Hematopoietic multipotent progenitor cell treated with erythropoietin and hydrocortisone succinate and interleukin-3 and kit ligand, for 8 days (in vitro differentiated cells): ENCODE results near the gene UGGT2.
"Not testable (repeated sequence)": the region's sequence is repeated elsewhere in the genome, so short reads cannot be mapped to it uniquely, and the experiment has no call there.

ENCODE experiments used
- DNase-seq: peaks from one replicate; pipeline ENCODE4 v3.0.0-alpha.2; 2015

Gene UGGT2

DNA sequence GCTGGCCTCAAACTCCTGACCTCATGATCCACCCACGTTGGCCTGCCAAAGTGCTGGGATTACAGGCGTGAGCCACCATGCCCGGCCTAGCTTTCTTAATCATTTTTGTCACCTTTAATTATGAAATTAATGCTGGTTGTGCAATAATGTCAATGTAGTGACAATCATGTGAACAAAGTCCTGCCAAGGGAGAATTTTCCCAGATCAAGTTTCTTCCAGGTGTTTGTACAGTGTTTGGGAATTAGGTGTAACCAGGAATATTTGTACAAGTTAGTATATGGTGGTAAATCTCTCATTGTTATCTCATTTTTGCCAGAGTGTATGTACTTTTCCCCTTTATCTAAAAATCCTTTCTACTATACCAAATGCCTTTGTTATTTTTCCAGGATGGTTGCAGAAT lies 171.1 kb downstream of the UGGT2 start:
- DNase-seq = no peak

DNA sequence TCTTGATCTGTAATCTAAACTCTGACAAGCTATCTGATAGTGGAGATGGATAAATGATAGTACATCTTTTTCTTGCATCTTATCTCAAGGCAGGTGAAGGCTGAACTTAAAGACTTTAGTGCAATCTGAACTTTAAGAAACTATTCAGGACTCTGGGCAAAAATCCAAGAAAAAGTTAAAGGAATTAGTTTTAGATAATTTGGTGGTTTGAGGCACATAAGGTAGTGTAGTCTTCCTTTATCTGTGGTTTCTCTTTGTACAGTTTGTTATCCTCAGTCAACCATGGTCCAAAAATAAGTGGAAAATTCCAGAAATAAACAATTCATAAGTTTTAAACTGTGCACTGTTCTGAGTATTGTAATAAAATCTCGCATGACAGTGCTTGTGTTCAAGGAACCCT lies 172.9 kb downstream of the UGGT2 start:
- peak; percentile 43 for DNase-seq

DNA sequence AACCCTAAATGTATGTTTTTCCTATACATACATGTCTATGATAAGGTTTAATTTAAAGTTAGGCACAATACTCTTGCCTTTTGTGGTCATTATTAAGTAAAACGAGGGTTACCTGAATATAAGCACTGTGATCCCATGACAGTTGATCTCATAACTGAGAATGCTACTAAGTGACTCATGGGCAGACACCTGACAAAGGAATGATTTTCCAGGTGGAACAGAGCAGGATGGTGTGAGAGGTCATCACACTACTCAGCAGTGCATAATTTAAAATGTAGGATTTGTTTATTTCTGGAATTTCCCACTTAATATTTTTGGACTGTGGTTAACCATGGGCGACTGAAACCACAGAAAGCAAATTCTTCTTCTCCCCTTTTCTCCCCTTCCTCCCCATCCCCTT lies 178.9 kb downstream of the UGGT2 start:
- DNase-seq = no peak

DNA sequence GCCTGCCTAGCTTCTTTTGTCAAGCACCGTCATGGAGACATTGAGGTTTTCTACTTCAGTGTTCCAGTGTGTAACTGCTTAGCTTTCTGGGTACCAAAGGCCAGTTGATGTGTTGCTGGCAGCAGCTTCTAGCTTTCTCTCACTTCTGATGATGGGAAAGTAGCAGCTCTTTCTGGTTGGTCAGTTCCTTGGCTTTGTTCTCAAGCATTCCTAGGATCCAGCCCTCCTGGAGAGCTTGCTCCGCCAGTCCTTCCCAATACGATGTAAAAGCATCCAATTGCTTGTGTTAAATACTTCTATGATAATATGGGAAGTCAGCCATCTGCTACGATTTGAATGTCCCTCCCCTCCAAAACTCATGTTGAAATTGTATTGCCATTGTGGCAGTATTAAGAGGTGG lies 182.8 kb downstream of the UGGT2 start:
- DNase-seq = no peak

DNA sequence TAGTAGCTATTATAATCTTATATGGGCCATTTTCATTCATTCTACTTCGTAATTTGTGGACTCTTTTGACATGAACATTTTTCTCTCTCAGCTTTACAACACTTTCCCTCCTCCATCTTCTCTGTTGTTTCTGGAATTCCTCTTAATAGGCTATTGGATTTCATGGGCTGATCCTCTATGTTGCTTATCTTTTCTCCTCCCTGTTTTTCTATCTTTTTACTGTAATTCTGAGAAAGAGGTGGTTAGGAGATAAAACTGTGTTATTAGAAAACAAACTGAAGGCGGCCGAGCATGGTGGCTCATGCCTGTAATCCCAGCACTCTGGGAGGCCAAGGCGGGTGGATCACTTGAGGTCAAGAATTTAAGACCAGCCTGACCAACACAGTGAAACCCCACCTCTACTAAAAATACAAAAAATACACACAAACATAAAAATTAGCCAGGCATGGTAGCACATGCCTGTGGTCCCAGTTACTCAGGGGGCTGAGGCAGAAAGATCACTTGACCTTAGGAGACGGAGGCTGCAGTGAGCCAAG lies 188.1 kb downstream of the UGGT2 start:
- peak; percentile 45 for DNase-seq

DNA sequence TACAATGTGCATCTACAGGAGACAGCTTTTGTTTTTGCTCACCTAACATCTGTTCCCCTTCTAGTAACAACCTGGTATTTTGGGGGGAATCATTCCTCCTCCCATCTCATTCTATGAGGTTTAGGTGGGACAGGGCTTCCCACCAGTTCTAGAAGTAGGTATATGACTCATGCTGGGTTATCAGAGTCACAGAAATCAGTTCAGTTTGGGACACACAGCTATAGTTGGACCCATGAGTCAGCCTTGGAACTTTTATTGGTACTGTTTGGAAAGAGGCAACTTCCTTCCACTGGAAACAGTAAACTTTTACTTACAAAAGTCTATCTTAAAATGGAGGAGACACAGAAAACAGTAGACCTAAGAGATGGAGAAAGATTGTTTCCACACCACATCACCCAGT lies 190.8 kb downstream of the UGGT2 start:
- no peak for DNase-seq

DNA sequence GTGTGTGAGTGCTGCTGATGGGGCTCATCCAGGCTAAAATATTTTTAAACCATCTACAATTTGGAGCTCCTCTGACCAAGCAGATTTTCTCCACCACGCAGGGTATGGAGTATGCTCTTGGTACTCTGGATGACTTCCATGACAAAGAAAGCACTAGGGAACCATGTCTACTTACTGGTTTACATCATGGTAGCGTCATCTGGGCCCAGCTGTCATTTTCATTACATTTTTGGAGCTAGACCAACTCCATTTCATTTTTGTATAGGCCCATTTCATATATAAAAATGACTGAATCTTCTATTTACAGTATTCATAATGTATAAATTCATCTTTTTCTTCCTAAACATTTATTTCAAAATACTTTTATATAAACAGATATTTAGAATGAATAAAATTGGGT lies 191.9 kb downstream of the UGGT2 start:
- DNase-seq = no peak

DNA sequence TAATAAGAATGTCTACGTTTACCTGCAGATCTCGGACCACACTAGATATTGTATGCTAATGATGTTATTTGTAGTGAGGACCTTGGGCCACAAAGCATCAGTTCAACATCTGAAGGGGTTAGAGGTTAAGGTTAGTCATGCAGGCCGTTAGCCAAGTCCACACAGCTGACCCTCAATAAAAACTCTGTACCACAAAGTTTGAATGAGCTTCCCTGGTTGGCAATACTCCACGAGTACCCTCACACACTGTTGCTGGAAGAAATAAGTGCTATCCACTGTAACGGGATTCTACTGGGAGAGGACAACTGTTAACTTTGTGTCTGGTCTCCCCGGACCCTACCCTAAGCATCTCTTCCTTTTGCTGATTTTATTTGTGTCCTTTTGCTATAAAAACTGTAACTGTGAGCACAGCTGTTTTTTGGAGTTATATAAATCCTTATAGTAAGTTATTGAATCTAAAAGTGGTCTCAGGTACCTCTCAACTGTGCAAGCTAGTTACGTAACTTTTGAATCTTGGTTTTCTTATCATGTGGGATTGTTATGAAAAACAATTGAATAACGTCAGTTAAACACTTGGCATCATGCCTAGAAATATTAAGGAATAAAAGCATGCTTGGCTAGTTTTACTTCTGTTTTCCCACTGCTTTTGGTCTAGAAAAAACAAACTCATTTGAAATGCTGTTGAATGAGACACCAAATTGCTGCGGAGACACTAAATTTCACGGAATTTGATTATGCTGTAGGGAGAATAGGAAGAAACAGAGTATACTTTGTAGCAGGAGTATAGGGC lies 194.7 kb downstream of the UGGT2 start:
- peak; percentile 32 for DNase-seq

DNA sequence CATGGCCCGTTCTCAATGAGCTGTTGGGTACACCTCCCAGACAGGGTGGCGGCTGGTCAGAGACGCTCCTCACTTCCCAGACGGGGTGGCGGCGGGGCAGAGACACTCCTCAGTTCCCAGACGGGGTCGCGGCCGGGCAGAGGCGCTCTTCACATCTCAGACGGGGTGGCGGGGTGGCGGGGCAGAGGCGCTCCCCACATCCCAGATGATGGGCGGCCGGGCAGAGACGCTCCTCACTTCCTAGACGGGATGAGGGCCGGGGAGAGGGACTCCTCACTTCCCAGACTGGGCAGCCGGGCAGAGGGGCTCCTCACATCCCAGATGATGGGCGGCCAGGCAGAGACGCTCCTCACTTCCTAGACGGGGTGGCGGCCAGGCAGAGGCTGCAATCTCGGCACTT lies 207.5 kb downstream of the UGGT2 start:
- DNase-seq = not testable (repeated sequence)

DNA sequence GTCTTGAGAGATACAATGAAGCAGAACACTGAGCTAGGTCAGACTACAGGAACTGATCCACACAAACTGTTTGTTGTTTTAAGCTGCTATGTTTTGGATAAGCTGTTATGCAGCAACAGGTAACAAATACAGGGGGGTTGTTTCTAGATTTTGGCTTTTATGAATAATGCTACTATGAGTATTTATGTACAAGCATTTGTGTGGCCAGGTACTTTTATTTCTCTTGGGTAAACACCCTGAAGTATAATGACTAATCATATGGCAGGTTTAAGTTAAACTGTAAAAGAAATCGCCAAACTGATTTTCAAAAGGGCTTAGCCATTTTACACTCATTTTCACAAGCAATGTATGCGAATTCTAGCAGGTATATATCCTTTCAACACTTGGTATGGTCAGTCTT lies 210.3 kb downstream of the UGGT2 start:
- DNase-seq = no peak

DNA sequence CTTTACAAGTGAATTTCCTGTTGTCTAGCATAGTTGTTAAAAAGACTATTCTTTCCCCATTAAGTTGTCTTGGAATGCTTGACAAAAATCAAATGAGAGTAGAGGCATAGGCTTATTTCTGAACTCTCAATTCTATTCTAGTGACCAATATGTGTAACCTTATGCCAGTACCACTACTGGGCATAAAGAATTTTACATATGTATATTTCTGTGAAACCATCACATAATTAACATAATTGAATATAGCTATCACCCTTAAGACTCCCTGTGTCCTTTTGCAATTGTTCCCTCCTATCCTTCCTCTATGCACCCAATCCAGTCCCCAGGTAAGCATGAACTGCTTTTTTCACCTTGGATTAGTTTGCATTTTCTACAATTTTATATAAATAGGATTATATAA lies 211.3 kb downstream of the UGGT2 start:
- no peak for DNase-seq

DNA sequence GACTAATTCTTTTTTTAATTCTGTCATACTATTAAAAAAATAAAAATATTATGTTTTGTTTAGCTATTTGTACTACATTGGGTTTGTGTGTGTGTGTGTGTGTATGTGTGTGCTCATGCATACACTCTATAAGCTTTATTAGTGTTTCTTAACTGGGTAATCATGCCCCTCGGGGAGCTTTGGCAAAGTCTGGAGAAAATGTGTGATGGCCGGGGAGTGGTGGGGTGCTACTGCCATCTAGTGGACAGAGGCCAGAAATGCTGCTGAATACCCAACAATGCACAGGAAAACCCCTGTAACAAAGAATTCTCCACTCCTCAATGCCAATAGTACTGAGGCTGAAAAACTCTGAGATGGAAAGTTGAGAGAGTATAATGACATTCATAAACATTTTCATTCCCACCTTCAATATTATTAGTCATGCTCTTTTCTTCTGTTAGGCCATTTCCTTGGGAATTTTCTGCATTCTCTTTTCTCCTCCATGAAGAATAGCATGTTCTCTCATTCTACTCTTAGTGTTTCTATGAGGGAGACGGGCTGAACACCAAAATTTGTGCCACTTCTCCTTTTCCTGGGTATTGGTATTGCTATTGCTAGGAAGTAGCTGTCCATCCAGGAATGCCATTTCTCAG lies 219.0 kb downstream of the UGGT2 start:
- DNase-seq = peak; percentile 80

DNA sequence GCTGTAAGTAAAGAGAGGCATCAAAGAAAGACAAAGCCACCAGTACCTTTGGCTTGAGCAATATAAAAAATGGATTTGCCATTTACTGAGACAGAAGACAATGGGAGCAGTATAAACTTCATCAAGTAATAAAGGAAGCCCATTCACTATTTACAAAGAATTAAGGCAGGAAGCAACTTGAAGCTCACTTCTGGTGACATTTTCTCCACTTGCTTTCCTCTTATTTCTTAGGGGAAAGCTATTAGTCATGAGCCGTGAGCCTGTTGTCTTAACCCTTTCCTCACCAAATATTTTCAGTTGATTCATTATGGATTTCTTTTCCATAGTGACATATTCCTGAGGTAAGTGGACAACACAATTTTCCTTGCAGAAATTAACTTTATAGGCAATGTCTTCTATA lies 219.5 kb downstream of the UGGT2 start:
- no peak for DNase-seq

DNA sequence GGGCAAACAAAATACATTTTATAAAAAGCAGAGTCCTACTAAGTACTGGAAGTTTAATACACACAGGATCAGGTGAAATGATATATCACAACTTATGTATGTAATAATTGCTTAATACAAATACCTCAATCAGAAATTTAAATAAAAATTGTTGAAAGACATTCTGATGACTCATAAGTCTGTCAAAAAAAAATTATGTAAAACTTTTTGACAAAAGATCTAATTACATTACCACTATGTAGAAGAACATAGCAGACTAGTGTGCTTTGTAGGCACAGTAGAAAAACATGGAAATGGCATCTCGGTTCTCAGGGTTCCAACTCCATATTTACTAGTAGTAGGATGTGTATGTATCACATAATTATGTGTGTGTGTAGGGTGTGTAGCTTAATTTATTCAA lies 220.1 kb downstream of the UGGT2 start:
- DNase-seq = no peak

DNA sequence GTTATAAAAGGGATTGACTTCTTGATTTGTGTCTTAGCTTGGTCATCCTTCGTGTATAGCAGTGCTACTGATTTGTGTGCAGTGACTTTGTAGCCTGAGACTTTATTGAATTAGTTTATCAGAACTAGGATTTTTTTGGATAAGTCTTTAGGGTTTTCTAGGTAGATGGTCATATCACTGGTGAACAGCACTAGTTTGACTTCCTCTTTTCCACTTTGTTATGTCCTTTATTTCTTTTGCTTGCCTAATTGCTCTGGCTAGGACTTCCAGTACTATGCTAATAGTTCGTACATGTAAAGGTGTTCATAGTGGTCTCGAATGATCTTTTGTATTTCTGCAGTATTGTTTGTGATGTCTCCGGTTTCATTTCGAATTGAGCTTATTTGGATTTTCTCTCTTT lies 230.9 kb downstream of the UGGT2 start:
- DNase-seq = no peak

DNA sequence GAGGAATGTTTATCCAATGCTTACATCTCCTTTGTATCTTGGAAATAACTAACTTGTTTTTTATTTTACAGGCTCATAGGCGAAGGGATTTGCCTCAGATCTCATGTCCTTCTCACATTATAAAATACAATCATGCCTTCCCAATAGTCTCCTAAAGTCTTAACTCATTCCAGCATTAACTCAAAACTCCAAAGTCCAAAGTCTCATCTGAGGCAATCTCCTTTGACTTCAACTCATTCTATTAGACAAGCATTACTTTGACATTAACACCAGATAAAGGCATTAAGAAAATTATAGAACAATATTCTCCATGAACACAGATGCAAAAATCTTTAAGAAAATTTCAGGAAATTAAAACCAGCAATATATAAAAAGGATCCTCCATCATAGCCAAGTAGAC lies 238.7 kb downstream of the UGGT2 start:
- no peak for DNase-seq

DNA sequence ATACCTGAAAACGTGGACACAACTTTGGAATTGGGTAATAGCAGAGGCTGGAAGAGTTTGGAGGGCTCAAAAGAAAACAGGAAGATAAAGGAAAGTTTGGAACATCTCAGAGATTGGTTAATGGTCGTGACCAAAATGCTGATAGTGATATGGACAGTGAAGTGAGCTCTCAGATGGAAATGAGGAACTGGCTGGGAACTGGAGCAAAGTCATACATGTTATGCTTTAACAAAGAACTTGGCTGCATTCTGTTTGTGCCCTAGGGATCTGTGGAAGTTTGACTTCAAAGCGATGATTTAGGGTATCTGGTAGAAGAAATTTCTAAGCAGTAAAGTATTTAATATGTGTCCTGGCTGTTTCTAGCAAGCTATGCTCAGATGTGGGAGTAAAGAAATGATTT lies 240.1 kb downstream of the UGGT2 start:
- no peak for DNase-seq

DNA sequence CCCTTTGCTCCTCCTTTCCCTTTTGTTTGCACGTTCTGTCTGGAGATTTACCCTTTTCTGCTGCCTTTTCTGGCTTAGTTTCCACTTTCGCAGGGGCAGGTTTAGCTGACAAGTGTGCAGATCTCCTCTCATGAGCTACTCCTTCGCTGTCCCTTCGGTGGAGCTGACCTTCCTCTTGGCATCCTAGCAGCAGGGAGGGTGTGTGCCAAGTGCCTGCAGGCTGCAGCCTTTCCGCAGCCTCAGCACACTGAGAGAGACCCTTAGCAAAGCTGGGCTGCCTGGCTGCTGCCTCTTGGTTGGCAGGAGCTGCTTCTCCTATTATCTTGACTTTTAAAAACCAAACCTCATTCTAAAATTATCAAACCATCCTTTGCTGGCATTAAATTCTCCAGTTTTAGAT lies 243.8 kb downstream of the UGGT2 start:
- no peak for DNase-seq

DNA sequence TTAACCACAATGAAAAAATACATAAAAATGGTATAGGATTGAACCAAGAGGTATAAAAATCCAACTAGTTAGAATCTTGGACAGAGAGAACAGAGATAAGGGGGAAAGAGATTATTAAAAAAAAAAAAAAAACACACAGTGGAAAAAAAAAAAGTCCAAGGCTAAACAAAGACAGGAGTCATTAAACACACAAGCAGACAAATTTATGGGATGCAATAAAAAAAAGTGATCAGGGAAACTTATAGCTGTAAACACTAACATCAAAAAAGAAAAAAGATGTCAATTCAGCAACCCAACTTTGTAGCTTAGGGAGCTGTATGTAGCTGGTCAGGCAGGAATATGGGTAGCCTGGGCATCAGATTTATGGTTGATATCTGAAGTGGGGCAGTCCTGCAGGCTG lies 247.3 kb downstream of the UGGT2 start:
- no peak for DNase-seq

DNA sequence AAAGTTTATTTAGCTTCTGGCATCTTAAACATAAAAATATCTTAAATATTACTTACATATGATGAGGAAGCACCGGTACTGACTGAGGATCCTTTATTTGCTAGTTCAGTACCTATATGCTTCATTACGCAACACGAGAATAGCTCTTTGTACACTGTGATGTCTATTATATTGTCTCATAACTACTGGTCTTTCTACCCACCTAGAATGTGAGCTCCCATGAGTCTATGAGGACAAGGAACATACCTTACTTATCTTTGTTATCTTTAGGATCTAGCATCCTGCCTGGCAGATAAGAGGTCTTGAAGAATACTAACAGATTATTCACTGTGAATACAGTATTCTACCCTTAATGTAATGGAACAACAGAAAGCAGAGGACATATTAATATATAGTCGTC lies 251.4 kb downstream of the UGGT2 start:
- DNase-seq = no peak

DNA sequence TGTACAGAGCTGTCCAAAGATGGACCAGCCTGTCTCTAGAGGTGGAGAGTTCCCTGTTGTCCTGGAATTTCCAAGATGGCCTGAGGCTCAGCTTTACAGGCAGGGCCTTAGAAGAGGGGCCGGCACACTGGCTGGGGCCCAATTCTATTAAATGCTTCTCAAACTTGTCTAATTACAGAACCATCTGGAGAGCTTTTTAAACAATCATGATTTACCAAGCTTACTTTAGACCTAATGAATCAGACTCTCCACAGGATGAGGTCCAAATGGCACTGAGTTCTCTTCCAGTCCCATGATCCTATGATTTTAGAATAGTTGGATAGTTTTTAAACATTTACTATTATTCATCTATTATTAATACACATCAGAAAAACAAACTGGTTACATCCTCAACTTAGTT lies 252.8 kb downstream of the UGGT2 start:
- DNase-seq = no peak

DNA sequence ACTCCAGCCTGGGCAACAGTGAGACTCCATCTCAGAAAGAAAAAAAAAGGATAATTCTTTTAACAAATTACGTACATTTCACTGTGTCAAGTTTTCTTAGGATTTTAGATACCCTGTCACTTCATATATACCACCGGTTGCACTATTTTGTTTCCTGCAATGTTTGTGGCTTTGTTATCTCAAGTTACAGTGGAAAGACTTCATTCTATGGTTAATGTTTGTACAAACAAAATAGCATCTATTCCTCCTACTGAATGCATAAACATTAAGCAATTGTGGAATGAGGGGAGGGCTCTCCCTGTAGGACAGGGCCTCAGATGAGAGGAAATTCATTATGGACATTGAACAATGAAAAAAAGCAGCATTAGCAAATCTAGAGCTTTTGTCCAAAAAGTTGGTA lies 256.2 kb downstream of the UGGT2 start:
- DNase-seq = no peak

DNA sequence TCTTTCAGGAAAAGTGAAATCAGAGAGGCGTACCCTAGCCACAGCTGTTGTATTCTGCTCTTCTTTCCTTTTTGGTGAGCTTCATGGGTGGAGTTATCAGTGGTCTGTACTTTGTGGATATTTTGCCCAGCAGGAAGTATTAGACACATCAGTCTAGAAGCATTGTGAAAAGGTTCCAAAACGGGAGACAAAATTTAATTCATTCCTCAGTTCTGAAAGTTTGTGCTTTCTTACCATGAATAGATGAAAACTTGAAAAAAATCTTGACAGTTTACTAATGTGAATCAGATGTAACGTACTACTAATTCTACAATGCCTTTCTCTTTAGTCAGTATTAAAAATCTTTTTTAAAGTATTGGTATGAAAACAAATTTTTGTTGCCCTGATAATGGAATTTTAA lies 259.4 kb downstream of the UGGT2 start:
- DNase-seq = no peak

DNA sequence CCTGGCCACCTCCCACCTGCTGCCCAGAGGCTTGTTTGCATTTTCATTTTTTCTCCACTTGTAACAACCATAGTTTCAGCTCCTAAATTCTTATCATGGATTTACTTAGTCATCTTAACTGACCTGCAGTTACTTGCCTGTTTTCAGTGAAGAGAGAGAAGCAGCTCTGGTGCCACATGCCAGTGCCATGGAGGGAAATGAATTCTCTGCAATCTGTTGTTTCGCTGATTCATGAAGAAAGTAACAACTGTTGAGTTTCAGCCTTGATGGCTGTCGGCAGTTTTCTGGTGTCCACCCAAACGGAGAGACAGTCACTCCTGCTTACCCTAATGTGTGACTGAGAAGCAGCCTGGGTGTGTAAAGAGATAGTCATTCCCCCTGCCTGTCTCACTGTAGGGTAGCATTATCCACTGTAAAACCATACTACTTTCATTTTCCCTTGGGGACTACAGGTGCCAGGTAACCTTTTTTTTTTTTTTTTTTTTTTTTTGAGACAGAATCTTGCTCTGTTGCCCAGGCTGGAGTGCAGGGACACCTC lies 260.1 kb downstream of the UGGT2 start:
- no peak for DNase-seq
